Islet precursor cell (in vitro differentiated cells): Measurements from ENCODE around the gene RUNX1.

Source experiments
- DNase-seq: peaks from one replicate; pipeline ENCODE4 v3.0.0-alpha.2; 2018

The RUNX1 gene

GRCh38 chr21:34991366-34991957 is 57.6 kb downstream of the RUNX1 start:
- DNase-seq, result no peak

GRCh38 chr21:34990842-34991241 is 58.3 kb downstream of the RUNX1 start:
- DNase-seq, result no peak

GRCh38 chr21:34989337-34990151 is 59.6 kb downstream of the RUNX1 start:
- DNase-seq, result no peak

GRCh38 chr21:34988625-34989024 is 60.5 kb downstream of the RUNX1 start:
- no peak for DNase-seq

- DNase-seq, result peak; percentile 69
These were observed 61.0 kb downstream of the RUNX1 start for GRCh38 chr21:34988139-34988538.

- no peak for DNase-seq
These were observed 61.5 kb downstream of the RUNX1 start for GRCh38 chr21:34987501-34988072.

GRCh38 chr21:34986561-34987500 is 62.3 kb downstream of the RUNX1 start:
- DNase-seq, result peak; percentile 97

- no peak for DNase-seq
These were observed 64.6 kb downstream of the RUNX1 start for GRCh38 chr21:34984356-34985058.

- no peak for DNase-seq
These were observed 65.4 kb downstream of the RUNX1 start for GRCh38 chr21:34983680-34984086.

- no peak for DNase-seq
These were observed 67.3 kb downstream of the RUNX1 start for GRCh38 chr21:34981791-34982190.

GRCh38 chr21:34980423-34981115 is 68.5 kb downstream of the RUNX1 start:
- no peak for DNase-seq

GRCh38 chr21:34979383-34979782 is 69.7 kb downstream of the RUNX1 start:
- no peak for DNase-seq

- DNase-seq, result no peak
These were observed 71.8 kb downstream of the RUNX1 start for GRCh38 chr21:34977333-34977732.

- no peak for DNase-seq
These were observed 74.7 kb downstream of the RUNX1 start for GRCh38 chr21:34974162-34974981.

GRCh38 chr21:34973685-34974084 is 75.4 kb downstream of the RUNX1 start:
- no peak for DNase-seq

GRCh38 chr21:34971656-34972055 is 77.4 kb downstream of the RUNX1 start:
- DNase-seq, result no peak

- no peak for DNase-seq
These were observed 78.5 kb downstream of the RUNX1 start for GRCh38 chr21:34970566-34970965.

GRCh38 chr21:34970167-34970500 is 79.0 kb downstream of the RUNX1 start:
- DNase-seq, result no peak

- DNase-seq, result no peak
These were observed 79.5 kb downstream of the RUNX1 start for GRCh38 chr21:34969423-34970166.
